ENCODE measurements around the gene PKP3.

The PKP3 gene

DNA sequence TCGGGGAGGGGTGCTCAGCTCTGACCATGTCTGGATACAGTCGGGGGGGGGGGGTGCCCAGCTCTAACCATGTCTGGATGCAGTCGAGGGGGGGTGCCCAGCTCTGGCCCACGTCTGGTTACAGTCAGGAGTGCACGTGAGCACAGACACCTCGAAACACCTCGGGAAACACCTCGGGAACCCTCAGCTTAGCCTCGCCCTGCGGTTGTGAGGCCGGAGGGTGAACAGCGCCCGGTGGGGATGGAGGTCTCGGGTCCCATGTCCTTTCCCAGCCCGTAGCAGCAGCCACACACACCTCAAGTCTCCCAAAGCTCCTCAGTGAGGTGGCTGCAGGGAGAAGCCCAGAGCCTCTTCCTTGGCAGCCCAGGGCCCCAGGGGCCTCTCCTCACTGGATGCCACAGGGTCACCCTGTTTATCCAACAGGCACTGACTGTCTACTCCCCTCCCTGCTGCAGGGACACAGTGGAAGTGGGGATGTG, 18.7 kb downstream of the PKP3 start:
- TF ChIP-seq, protein P1, sequence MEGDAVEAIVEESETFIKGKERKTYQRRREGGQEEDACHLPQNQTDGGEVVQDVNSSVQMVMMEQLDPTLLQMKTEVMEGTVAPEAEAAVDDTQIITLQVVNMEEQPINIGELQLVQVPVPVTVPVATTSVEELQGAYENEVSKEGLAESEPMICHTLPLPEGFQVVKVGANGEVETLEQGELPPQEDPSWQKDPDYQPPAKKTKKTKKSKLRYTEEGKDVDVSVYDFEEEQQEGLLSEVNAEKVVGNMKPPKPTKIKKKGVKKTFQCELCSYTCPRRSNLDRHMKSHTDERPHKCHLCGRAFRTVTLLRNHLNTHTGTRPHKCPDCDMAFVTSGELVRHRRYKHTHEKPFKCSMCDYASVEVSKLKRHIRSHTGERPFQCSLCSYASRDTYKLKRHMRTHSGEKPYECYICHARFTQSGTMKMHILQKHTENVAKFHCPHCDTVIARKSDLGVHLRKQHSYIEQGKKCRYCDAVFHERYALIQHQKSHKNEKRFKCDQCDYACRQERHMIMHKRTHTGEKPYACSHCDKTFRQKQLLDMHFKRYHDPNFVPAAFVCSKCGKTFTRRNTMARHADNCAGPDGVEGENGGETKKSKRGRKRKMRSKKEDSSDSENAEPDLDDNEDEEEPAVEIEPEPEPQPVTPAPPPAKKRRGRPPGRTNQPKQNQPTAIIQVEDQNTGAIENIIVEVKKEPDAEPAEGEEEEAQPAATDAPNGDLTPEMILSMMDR (IDR thresholded peaks at IDR 0.05; ENCODE audit: low read depth, low read length), result no peak
- H3K27ac ChIP-seq, result no peak overlapping the region

DNA sequence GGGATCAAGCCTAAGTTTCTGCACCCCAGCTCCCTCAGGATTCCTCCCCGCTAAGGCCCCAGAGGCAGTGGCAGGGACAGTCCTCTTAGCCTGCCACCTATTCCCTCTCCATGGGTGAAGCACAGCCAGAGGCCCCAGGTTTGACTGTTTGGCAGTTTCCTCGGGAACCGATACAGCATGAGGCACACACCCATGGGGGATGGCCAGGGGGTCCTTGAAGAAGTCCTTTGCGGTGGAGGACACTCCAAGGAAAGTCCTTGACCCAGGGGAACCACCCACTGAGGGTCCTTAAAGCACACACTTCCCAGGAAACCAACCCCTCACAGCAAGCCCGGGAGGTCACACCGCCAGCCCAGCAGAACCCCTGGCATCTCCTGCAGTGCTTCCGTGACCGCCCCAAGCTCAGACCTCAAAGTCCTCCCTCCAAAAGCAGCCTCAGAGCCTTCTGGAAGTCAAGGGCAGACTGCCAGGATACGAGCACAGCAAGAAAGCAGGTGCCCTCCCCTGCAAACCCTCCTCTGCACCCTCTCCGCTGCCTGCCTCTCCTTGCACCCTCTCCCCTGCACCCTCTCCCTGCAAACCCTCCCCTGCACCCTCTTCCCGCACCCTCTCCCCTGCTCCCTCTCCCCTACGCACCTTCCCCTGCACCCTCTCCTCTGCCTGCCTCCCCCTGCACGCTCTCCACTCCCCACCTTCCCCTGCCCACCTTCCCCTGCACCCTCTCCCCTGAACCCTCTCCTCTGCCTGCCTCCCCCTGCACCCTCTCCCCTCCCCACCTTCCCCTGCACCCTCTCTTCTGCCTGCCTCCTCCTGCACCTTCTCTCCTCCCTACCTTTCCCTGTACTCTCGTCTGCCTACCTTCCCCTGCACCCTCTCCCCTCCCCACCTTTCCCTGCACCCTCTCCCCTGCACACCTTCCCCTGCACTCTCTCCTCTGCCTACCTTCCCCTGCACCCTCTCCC, 19.4 kb downstream of the PKP3 start:
- TF ChIP-seq, protein P1 (IDR thresholded peaks at IDR 0.05; ENCODE audit: low read depth, low read length), result no peak
- no peak for DNase-seq
- Histone ChIP-seq H3K9me3 (ENCODE audit: severe bottlenecking) (no peaks in the 10 kb centered on the region), H3K4me3 (ENCODE audit: low read depth, low read length) (no peak overlapping the region), H3K27ac (no peak overlapping the region), H3K27me3 (ENCODE audit: insufficient read depth, low read depth, severe bottlenecking) (peaks cover 31% of the 10 kb centered on the region), H3K36me3 (no peaks in the 10 kb centered on the region)

More for the DNA sequence above, 18.7 kb downstream of the PKP3 start:
- DNase-seq, result no peak
- Histone ChIP-seq H3K27me3 (ENCODE audit: insufficient read depth, low read depth, severe bottlenecking) (peaks cover 24% of the 10 kb centered on the region), H3K9me3 (ENCODE audit: severe bottlenecking) (peaks cover 3% of the 10 kb centered on the region), H3K4me3 (ENCODE audit: low read depth, low read length) (no peak overlapping the region), H3K36me3 (no peaks in the 10 kb centered on the region)

DNA sequence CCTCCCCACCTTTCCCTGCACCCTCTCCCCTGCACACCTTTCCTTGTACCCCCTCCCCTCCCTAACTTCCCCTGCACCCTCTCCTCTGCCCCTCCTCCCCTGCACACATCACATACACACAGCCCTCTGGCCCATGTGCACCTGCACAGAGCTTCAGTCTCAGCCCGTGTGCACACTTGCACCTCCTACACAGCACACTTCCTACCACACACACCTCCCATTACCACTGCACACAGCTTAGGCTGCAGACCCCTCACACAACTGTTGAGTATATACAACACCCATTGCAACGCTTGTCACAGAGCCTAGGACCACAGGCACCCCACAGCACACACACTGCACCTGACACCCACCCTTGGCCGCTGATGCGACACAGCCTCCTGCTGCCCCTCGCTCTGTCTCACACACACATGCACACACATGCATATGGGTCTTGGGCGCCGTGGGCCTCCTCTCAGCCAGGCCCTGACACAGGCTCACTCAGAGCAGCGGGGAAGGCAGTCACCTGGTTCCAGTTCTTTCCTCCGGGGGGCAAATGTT, 20.4 kb downstream of the PKP3 start:
- Histone ChIP-seq H3K9me3 (ENCODE audit: severe bottlenecking) (no peaks in the 10 kb centered on the region), H3K4me3 (ENCODE audit: low read depth, low read length) (no peak overlapping the region), H3K27ac (no peak overlapping the region), H3K36me3 (no peaks in the 10 kb centered on the region), H3K27me3 (ENCODE audit: insufficient read depth, low read depth, severe bottlenecking) (peaks cover 33% of the 10 kb centered on the region)
- no peak for DNase-seq
- TF ChIP-seq, protein P1 (IDR thresholded peaks at IDR 0.05; ENCODE audit: low read depth, low read length), result no peak

DNA sequence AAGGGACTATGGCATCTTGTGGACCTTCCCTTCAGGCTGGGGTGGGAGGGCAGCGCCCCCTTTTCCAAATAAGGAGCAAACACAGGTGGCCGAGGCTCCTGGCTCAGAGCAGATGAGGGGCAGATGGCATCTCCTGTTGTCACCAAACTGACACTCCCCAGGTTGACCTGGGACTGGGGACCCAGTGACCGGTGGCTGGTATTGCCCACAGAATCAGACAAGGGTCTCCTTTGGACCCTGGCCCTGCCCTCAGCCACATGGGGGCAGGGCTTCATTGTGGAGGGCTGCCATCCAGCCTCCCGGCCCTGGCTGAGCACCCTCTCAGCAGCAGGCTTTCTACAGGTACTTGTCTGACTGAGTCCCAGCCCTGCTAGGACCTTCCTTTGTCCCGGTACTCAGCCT, 21.6 kb downstream of the PKP3 start:
- Histone ChIP-seq H3K27ac (no peak overlapping the region), H3K4me3 (ENCODE audit: low read depth, low read length) (no peak overlapping the region)

DNA sequence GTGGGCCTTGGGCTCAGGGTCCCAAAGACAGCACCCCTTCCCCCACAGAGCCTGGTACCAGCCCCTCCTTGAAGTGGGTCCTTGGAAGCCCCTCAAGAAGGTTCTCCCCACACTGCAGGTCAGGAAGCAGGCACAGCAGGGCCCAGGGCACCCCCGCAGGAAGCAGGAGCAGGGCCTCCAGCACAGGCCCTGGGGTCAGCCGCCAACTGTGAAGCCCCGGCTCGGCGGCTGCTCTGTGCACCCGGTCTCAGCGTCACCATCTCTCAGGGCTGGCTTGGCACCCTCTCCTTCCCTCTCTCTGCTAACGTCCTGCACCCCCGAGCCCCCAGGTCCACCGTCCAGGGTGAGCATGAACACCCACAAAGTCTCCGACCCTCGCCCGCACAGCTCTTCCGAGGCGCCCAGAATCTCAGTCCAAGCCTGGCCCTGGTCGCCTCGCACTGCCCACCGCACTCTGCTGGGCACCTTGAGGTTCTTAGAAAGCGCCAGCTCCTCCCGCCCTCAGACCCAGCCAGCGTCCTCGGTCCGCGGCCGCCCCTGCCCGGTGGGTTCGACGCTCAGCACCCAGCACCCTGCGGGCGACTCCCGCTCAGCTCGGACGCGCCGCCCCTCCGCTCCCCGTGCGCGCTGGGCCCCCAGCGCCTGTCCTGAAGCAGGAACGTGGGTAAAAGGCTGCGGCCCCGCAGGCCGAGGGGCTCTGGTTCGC, 22.2 kb downstream of the PKP3 start:
- TF ChIP-seq, protein P1 (IDR thresholded peaks at IDR 0.05; ENCODE audit: low read depth, low read length), result no peak
- Histone ChIP-seq H3K27ac (no peak overlapping the region), H3K4me3 (ENCODE audit: low read depth, low read length) (peak overlapping the region; percentile 45), H3K36me3 (no peaks in the 10 kb centered on the region), H3K9me3 (ENCODE audit: severe bottlenecking) (peaks cover 2% of the 10 kb centered on the region), H3K27me3 (ENCODE audit: insufficient read depth, low read depth, severe bottlenecking) (peaks cover 33% of the 10 kb centered on the region)
- no peak for DNase-seq

More for the DNA sequence above, 21.6 kb downstream of the PKP3 start:
- no peak for DNase-seq
- peaks cover 33% of the 10 kb centered on the region for H3K27me3 ChIP-seq (ENCODE audit: insufficient read depth, low read depth, severe bottlenecking)
- no peaks in the 10 kb centered on the region for H3K36me3 ChIP-seq
- H3K9me3 ChIP-seq (ENCODE audit: severe bottlenecking), result peaks cover 2% of the 10 kb centered on the region
- TF ChIP-seq, protein P1 (IDR thresholded peaks at IDR 0.05; ENCODE audit: low read depth, low read length), result no peak

Data from WERI-Rb-1 (cell line).